ENCODE results near the gene C8G. TPM values are rescaled to one million over a fixed set of nuclear protein-coding genes. Genes with fewer than 3 reads are reported as not detected.

The C8G gene
- total RNA-seq, 4 donors from 2014 or later = 4.3 to 7.9 (median 6.4) TPM; not detected in 1

DNA sequence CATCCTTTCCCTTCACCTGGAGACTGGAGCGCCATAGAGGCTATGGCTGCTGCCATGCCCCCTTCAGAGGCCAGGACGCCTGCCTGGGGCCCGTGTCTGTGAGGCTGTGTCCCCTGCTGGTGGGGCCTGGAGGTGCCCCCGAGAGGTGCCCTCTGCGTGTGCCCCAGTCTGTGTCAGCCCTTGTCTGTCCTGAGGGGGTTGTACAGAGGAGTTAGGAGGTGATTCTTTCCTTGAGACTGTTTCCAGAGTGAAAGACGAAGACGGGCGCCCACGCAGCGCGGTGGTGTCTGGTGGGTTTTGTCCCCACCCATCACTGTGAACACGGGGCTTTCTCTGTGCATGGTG, 34.2 kb upstream of the C8G start:
- 83 to 91% methylated on average over 2 to 12 of the region's 12 CpGs for WGBS, 2 donors (ENCODE audit: low coverage in 1 of 2)
- no peaks in the 10 kb centered on the region for H3K27me3 ChIP-seq
- TF ChIP-seq POLR2A (IDR thresholded peaks at IDR 0.05) (no peak), POLR2AphosphoS5 (IDR thresholded peaks at IDR 0.05) (no peak), EP300 (IDR thresholded peaks at IDR 0.05; ENCODE audit: low read depth) (no peak)
- TF ChIP-seq, protein P1, sequence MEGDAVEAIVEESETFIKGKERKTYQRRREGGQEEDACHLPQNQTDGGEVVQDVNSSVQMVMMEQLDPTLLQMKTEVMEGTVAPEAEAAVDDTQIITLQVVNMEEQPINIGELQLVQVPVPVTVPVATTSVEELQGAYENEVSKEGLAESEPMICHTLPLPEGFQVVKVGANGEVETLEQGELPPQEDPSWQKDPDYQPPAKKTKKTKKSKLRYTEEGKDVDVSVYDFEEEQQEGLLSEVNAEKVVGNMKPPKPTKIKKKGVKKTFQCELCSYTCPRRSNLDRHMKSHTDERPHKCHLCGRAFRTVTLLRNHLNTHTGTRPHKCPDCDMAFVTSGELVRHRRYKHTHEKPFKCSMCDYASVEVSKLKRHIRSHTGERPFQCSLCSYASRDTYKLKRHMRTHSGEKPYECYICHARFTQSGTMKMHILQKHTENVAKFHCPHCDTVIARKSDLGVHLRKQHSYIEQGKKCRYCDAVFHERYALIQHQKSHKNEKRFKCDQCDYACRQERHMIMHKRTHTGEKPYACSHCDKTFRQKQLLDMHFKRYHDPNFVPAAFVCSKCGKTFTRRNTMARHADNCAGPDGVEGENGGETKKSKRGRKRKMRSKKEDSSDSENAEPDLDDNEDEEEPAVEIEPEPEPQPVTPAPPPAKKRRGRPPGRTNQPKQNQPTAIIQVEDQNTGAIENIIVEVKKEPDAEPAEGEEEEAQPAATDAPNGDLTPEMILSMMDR (IDR thresholded peaks at IDR 0.05) = no peak
- H3K27ac ChIP-seq = no peak overlapping the region
- peaks cover 0 to 19% (median 7%) of the 10 kb centered on the region in 4 donors for H3K36me3 ChIP-seq
- in situ Hi-C loops (cut with MboI; ENCODE audit: low pct_ligation_motif_present in 1 of 4, low pct_unique_long_range_greater_than_20kb in 1 of 4, low sequenced_read_pairs in 3 of 4) = no loop called here
- intact Hi-C loops (cut with DNase I; ENCODE audit: low total_unique reads) = no loop called here
- no peaks in the 10 kb centered on the region for H3K9me3 ChIP-seq
- no peak for DNase-seq
- H3K4me3 ChIP-seq = no peak overlapping the region
- no peaks in the 10 kb centered on the region for H3K4me1 ChIP-seq

DNA sequence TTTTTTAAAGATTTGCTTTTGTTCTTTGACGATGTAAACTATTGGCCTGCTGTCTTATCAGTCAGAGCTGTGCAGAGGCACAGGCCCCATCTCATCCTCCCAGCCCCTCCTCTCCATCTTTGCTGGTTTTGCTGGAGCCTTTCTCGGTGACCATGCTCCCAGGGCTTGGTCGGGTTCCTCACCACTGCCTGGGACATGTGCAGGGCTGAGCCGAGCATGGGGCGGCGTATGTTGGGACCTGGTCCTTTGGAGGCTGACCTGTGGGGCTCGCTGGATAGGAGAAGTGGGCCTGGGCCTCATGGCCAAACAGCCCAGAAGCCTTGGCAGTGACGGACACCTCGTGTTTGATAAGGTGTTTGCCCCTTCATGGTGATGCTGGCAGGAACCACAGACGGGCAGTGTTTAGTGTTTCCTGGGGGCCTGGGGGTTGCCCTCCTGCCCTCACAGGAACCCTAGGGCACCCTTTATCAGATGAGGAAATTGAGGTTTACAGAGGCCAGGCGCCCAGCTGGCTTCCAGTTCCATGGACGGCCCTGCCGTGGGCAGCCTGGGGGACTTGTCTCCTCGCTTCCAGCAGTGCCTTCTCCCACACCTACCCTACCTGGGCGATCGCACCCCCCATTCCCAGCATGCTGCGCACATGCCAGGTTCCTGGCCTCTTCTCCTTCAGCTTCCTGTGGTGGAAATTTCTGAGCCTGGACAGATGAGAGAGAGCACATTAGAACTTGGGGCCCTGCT, 31.2 kb upstream of the C8G start:
- in situ Hi-C loops (cut with MboI; ENCODE audit: low pct_ligation_motif_present in 1 of 4, low pct_unique_long_range_greater_than_20kb in 1 of 4, low sequenced_read_pairs in 3 of 4) (no loop called here), intact Hi-C loops (cut with DNase I; ENCODE audit: low total_unique reads) (no loop called here)
- no peaks in the 10 kb centered on the region for H3K27me3 ChIP-seq
- no peak overlapping the region for H3K27ac ChIP-seq
- WGBS, 2 donors (ENCODE audit: low coverage in 1 of 2) = 95% methylated on average over 17 of the region's 17 CpGs; no CpG with 5 or more reads in 1 of the 2 donors
- no peak for TF ChIP-seq POLR2AphosphoS5 (IDR thresholded peaks at IDR 0.05)
- no peak for TF ChIP-seq POLR2A (IDR thresholded peaks at IDR 0.05)
- no peak for TF ChIP-seq EP300 (IDR thresholded peaks at IDR 0.05; ENCODE audit: low read depth)
- TF ChIP-seq, protein P1 (IDR thresholded peaks at IDR 0.05) = no peak
- DNase-seq = no peak
- H3K4me1 ChIP-seq = no peaks in the 10 kb centered on the region
- no peak overlapping the region for H3K4me3 ChIP-seq
- H3K9me3 ChIP-seq = no peaks in the 10 kb centered on the region
- peaks cover 0 to 29% (median 9%) of the 10 kb centered on the region in 4 donors for H3K36me3 ChIP-seq

DNA sequence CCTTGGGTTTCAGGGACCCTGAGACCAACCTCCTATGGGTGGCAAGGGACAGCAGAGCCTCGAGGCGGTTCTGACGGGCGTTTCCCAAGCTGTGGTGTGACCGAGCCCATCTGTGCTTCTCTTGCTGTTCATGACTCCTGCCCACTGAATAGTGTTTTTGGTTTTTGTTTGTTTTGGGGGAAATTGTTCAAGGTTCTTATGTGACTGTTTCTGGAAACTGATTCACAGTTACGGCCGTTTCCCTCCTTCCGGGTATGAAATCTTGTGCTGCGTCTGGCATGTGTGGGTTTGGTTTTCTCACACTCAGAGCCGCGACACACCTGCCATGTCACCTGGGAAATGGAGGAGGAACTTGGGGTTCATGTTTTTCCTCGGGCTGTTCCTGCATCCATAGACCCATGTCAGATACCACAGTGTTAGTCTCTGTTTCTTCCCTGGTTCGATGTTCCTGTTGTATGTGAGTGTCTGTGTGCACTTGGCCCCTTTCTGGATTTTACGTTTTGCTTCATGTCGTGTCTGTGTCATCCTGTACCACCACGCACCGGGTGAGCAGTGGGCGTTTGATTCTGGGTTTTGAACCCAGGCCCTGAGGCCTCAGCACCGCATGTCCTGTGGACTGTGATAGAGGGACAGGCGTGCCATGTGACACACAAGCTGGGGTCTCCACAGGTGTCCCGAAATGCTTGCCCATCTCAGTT, 29.3 kb upstream of the C8G start:
- H3K4me1 ChIP-seq = no peaks in the 10 kb centered on the region
- DNase-seq = no peak
- in situ Hi-C loops (cut with MboI; ENCODE audit: low pct_ligation_motif_present in 1 of 4, low pct_unique_long_range_greater_than_20kb in 1 of 4, low sequenced_read_pairs in 3 of 4) (no loop called here), intact Hi-C loops (cut with DNase I; ENCODE audit: low total_unique reads) (no loop called here)
- no peaks in the 10 kb centered on the region for H3K9me3 ChIP-seq
- no peak overlapping the region for H3K27ac ChIP-seq
- no peaks in the 10 kb centered on the region for H3K27me3 ChIP-seq
- 60 to 86% methylated on average over 3 to 21 of the region's 21 CpGs for WGBS, 2 donors (ENCODE audit: low coverage in 1 of 2)
- peaks cover 0 to 30% (median 11%) of the 10 kb centered on the region in 4 donors for H3K36me3 ChIP-seq
- no peak overlapping the region for H3K4me3 ChIP-seq
- no peak for TF ChIP-seq POLR2A (IDR thresholded peaks at IDR 0.05)
- no peak for TF ChIP-seq POLR2AphosphoS5 (IDR thresholded peaks at IDR 0.05)
- TF ChIP-seq EP300 (IDR thresholded peaks at IDR 0.05; ENCODE audit: low read depth) = no peak
- TF ChIP-seq, protein P1 (IDR thresholded peaks at IDR 0.05) = no peak

DNA sequence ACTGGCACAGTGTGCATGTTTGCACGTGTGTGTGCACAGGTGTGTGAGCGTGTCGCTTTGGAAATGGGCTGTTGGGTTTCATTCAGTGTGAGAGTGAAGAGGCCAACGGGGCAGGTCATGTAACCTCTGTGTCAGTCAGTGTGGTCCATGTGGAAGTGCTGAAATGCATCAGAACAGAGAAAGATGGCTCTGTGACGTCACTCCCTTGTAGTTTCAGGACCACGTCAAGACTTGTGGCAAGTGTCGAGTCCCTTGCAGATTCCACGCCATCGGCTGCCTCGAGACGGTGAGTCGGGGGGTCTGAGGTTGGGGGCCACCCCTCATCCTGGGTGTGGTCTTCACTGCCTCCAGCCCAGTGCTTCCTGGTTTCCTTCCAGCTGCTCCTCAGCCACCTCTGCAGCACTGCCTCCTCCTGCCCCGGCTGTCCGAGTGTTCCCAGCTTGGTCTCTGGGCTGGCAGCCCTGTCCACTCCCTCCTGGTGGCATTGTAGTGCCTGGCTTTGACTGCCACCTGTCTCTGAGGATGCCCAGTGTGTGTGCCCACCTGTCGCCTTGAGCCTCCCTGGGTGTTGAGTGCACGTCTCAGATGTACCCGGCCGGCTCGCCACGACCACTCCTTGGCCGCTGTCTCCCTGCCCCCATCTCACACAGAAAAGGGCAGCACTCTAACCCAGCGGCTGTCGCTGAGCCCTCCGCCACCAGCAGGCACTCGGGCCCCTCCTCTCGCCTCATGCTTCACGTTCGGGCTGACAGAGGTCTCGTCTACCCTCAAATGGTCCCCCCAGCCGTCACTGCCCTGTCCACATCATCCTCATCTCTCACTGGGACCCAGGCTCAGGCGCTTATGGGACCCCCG, 28.5 kb upstream of the C8G start:
- in situ Hi-C loops (cut with MboI; ENCODE audit: low pct_ligation_motif_present in 1 of 4, low pct_unique_long_range_greater_than_20kb in 1 of 4, low sequenced_read_pairs in 3 of 4) (no loop called here), intact Hi-C loops (cut with DNase I; ENCODE audit: low total_unique reads) (no loop called here)
- Histone ChIP-seq H3K36me3 (peaks cover 0 to 30% (median 12%) of the 10 kb centered on the region in 4 donors), H3K4me3 (no peak overlapping the region), H3K27ac (no peak overlapping the region), H3K27me3 (no peaks in the 10 kb centered on the region), H3K4me1 (no peaks in the 10 kb centered on the region), H3K9me3 (no peaks in the 10 kb centered on the region)
- 90 to 93% methylated on average over 7 to 31 of the region's 32 CpGs for WGBS, 2 donors (ENCODE audit: low coverage in 1 of 2)
- TF ChIP-seq POLR2A (IDR thresholded peaks at IDR 0.05) = no peak
- no peak for TF ChIP-seq EP300 (IDR thresholded peaks at IDR 0.05; ENCODE audit: low read depth)
- TF ChIP-seq, protein P1 (IDR thresholded peaks at IDR 0.05) = no peak
- no peak for TF ChIP-seq POLR2AphosphoS5 (IDR thresholded peaks at IDR 0.05)
- DNase-seq = no peak

All from transverse colon (tissue), 4 donors.